CD4-positive, CD25-positive, alpha-beta regulatory T cell (primary cell): ENCODE data around the gene OR51F2. TPM values are rescaled to one million over a fixed set of nuclear protein-coding genes. Genes with fewer than 3 reads are reported as not detected.
"Not testable (repeated sequence)": the region's sequence is repeated elsewhere in the genome, so short reads cannot be mapped to it uniquely, and the experiment has no call there.

Experiments used
- ATAC-seq, 2 donors: fragments of 150-1000 bp; cut with Tn5 transposase; one replicate each; pipeline ENCODE4 v1.10.0; 2021; ENCODE audit warnings: low read depth in 2 of 2, moderate number of reproducible peaks in 2 of 2, moderate library complexity in 1 of 2
- DNase-seq, 3 donors: peaks; one replicate each; pipeline versions ENCODE4 v3.0.0 to v3.0.0-alpha.2; 2012 to 2022; ENCODE audit warnings: mixed read lengths in 1 of 3
- H3K27ac ChIP-seq: one replicate; pipeline ENCODE4 v1.7.0; 2013; ENCODE audit warnings: mild to moderate bottlenecking, low read length; ENCODE audit not compliant: insufficient read depth, poor library complexity, severe bottlenecking
- H3K27me3 ChIP-seq: one replicate; pipeline ENCODE4 v1.7.0; 2013; ENCODE audit warnings: low read length; ENCODE audit not compliant: control insufficient read depth, insufficient read depth
- H3K36me3 ChIP-seq: one replicate; pipeline ENCODE4 v1.7.0; 2013; ENCODE audit warnings: mild to moderate bottlenecking, low read length, moderate library complexity; ENCODE audit not compliant: control insufficient read depth, insufficient read depth
- H3K4me1 ChIP-seq: 2 replicates; pipeline ENCODE4 v1.7.0; 2013; ENCODE audit warnings: mild to moderate bottlenecking, low read length; ENCODE audit not compliant: insufficient read depth, control insufficient read depth, poor library complexity, severe bottlenecking
- H3K4me3 ChIP-seq: one replicate; pipeline ENCODE4 v1.7.0; 2013; ENCODE audit warnings: low read depth, mild to moderate bottlenecking, low read length, moderate library complexity
- H3K9me3 ChIP-seq, 2 experiments: 1 replicate in 1 of 2; 2 replicates in 1 of 2; pipeline ENCODE4 v1.7.0; 2013; ENCODE audit warnings: low read length in 2 of 2, mild to moderate bottlenecking in 1 of 2, moderate library complexity in 1 of 2; ENCODE audit not compliant: control insufficient read depth in 2 of 2
- H3K27ac Mint-ChIP-seq, 3 donors: one replicate each; pipeline ENCODE4 v1.8.0; 2020 to 2022; ENCODE audit warnings: mild to moderate bottlenecking in 3 of 3, mixed read lengths in 3 of 3, moderate library complexity in 2 of 3
- H3K27me3 Mint-ChIP-seq: one replicate; pipeline ENCODE4 v1.8.0; 2022; ENCODE audit warnings: mild to moderate bottlenecking, mixed read lengths
- H3K36me3 Mint-ChIP-seq: one replicate; pipeline ENCODE4 v1.8.0; 2020; ENCODE audit warnings: mixed read lengths
- H3K4me1 Mint-ChIP-seq, 4 donors: one replicate each; pipeline ENCODE4 v1.8.0; 2020 to 2022; ENCODE audit warnings: mixed read lengths in 4 of 4, mild to moderate bottlenecking in 1 of 4
- H3K4me3 Mint-ChIP-seq, 4 donors: one replicate each; pipeline ENCODE4 v1.8.0; 2020 to 2022; ENCODE audit warnings: mild to moderate bottlenecking in 4 of 4, mixed read lengths in 4 of 4, moderate library complexity in 3 of 4
- H3K9me3 Mint-ChIP-seq, 7 donors: one replicate each; pipeline ENCODE4 v1.8.0; 2020 to 2022; ENCODE audit warnings: mixed read lengths in 7 of 7, mild to moderate bottlenecking in 3 of 7, moderate library complexity in 2 of 7
- polyA plus RNA-seq, 4 donors: library from polyadenylated mRNA; unstranded; fragments of 300-500 nt; fragmentation: Illumina TruSeq; gene quantifications; one replicate each; pipeline ENCODE4 v1.2.3, GENCODE V29; 2021
- total RNA-seq: library from RNA; stranded (reverse); gene quantifications from one replicate; pipeline ENCODE4 v1.2.3, GENCODE V29; 2022

The OR51F2 gene
- total and polyA plus RNA-seq, 5 donors from 2014 or later: not detected

GRCh38 chr11:4854286-4854685, 33.2 kb downstream of the OR51F2 start:
- not testable (repeated sequence) for DNase-seq, H3K9me3 Mint-ChIP-seq, H3K27ac ChIP-seq

GRCh38 chr11:4862447-4863236, 41.5 kb downstream of the OR51F2 start:
- Histone ChIP-seq H3K4me3 (no peak overlapping the region), H3K27ac (no peak overlapping the region), H3K27me3 (no peaks in the 10 kb centered on the region), H3K9me3 (no peaks in the 10 kb centered on the region), H3K4me1 (no peaks in the 10 kb centered on the region), H3K36me3 (no peaks in the 10 kb centered on the region)
- Mint-ChIP-seq H3K36me3 (no peaks in the 10 kb centered on the region), H3K9me3 (peaks cover 0 to 4% (median 0%) of the 10 kb centered on the region in 7 donors), H3K27ac (no peak overlapping the region), H3K27me3 (peaks cover 4% of the 10 kb centered on the region), H3K4me3 (no peak overlapping the region), H3K4me1 (no peaks in the 10 kb centered on the region)
- DNase-seq (no peak), ATAC-seq (no peak)

More at GRCh38 chr11:4854286-4854685, 33.2 kb downstream of the OR51F2 start:
- H3K36me3 Mint-ChIP-seq, ATAC-seq, H3K4me1 Mint-ChIP-seq, H3K27ac Mint-ChIP-seq, H3K4me3 ChIP-seq, H3K27me3 Mint-ChIP-seq, H3K36me3 ChIP-seq, H3K9me3 ChIP-seq, H3K4me3 Mint-ChIP-seq, H3K27me3 ChIP-seq, H3K4me1 ChIP-seq: not testable (repeated sequence)

- no peaks in the 10 kb centered on the region for H3K36me3 Mint-ChIP-seq
- H3K4me1 Mint-ChIP-seq: no peaks in the 10 kb centered on the region
Measured at GRCh38 chr11:4863876-4864275, 42.8 kb downstream of the OR51F2 start.

GRCh38 chr11:4865855-4866254, 44.7 kb downstream of the OR51F2 start:
- no peak overlapping the region for H3K27ac Mint-ChIP-seq
- no peak overlapping the region for H3K27ac ChIP-seq
- no peaks in the 10 kb centered on the region for H3K36me3 ChIP-seq
- no peaks in the 10 kb centered on the region for H3K36me3 Mint-ChIP-seq
- DNase-seq: no peak
- no peak overlapping the region for H3K4me3 Mint-ChIP-seq
- peaks cover 0 to 5% (median 0%) of the 10 kb centered on the region in 7 donors for H3K9me3 Mint-ChIP-seq
- no peaks in the 10 kb centered on the region for H3K4me1 Mint-ChIP-seq
- no peak for ATAC-seq
- no peaks in the 10 kb centered on the region for H3K27me3 ChIP-seq
- H3K4me1 ChIP-seq: no peaks in the 10 kb centered on the region
- peaks cover 4% of the 10 kb centered on the region for H3K27me3 Mint-ChIP-seq
- H3K4me3 ChIP-seq: no peak overlapping the region
- no peaks in the 10 kb centered on the region for H3K9me3 ChIP-seq

More at GRCh38 chr11:4863876-4864275, 42.8 kb downstream of the OR51F2 start:
- H3K27ac ChIP-seq: no peak overlapping the region
- peaks cover 4% of the 10 kb centered on the region for H3K27me3 Mint-ChIP-seq
- DNase-seq (no peak), ATAC-seq (no peak)
- H3K4me1 ChIP-seq: no peaks in the 10 kb centered on the region
- H3K9me3 ChIP-seq: no peaks in the 10 kb centered on the region
- no peak overlapping the region for H3K4me3 Mint-ChIP-seq
- H3K9me3 Mint-ChIP-seq: peaks cover 0 to 2% (median 0%) of the 10 kb centered on the region in 7 donors
- no peaks in the 10 kb centered on the region for H3K36me3 ChIP-seq
- H3K4me3 ChIP-seq: no peak overlapping the region
- H3K27ac Mint-ChIP-seq: no peak overlapping the region
- no peaks in the 10 kb centered on the region for H3K27me3 ChIP-seq

Other genes starting within 250 kb of the OR51F2 start
- not detected for gene OR52I2, start 239.6 kb upstream of the OR51F2 start, total RNA-seq
- gene OR52I2, start 239.6 kb upstream of the OR51F2 start, polyA plus RNA-seq: not detected
- gene OR52I1, start 227.3 kb upstream of the OR51F2 start, total RNA-seq: not detected
- gene OR52I1, start 227.3 kb upstream of the OR51F2 start, polyA plus RNA-seq: not detected
- 10.1 TPM for gene TRIM68, start 213.1 kb upstream of the OR51F2 start, total RNA-seq
- 10 to 100 TPM; 17.0 to 22.3 (median 18.4) TPM for gene TRIM68, start 213.1 kb upstream of the OR51F2 start, polyA plus RNA-seq
- gene OR51D1, start 183.8 kb upstream of the OR51F2 start, total RNA-seq: not detected
- not detected for gene OR51D1, start 183.8 kb upstream of the OR51F2 start, polyA plus RNA-seq
- gene OR51E1, start 177.3 kb upstream of the OR51F2 start, total RNA-seq: not detected
- gene OR51E1, start 177.3 kb upstream of the OR51F2 start, polyA plus RNA-seq: not detected
- gene OR51E2, start 123.5 kb upstream of the OR51F2 start, total RNA-seq: not detected
- gene OR51E2, start 123.5 kb upstream of the OR51F2 start, polyA plus RNA-seq: not detected
- gene MMP26, start 116.5 kb upstream of the OR51F2 start, total RNA-seq: not detected
- gene MMP26, start 116.5 kb upstream of the OR51F2 start, polyA plus RNA-seq: not detected
- gene OR51F1, start 51.4 kb upstream of the OR51F2 start, total RNA-seq: not detected
- not detected for gene OR51F1, start 51.4 kb upstream of the OR51F2 start, polyA plus RNA-seq
- not detected for gene OR52R1, start 16.9 kb upstream of the OR51F2 start, total RNA-seq
- not detected for gene OR52R1, start 16.9 kb upstream of the OR51F2 start, polyA plus RNA-seq
- not detected for gene OR51S1, start 27.9 kb downstream of the OR51F2 start, total RNA-seq
- not detected for gene OR51S1, start 27.9 kb downstream of the OR51F2 start, polyA plus RNA-seq
- gene OR51T1, start 60.6 kb downstream of the OR51F2 start, total RNA-seq: not detected
- gene OR51T1, start 60.6 kb downstream of the OR51F2 start, polyA plus RNA-seq: not detected
- not detected for gene OR51A7, start 82.5 kb downstream of the OR51F2 start, total RNA-seq
- gene OR51A7, start 82.5 kb downstream of the OR51F2 start, polyA plus RNA-seq: not detected
- gene OR51G2, start 98.0 kb downstream of the OR51F2 start, total RNA-seq: not detected
- not detected for gene OR51G2, start 98.0 kb downstream of the OR51F2 start, polyA plus RNA-seq
- not detected for gene OR51G1, start 103.0 kb downstream of the OR51F2 start, total RNA-seq
- not detected for gene OR51G1, start 103.0 kb downstream of the OR51F2 start, polyA plus RNA-seq
- gene OR51A4, start 126.3 kb downstream of the OR51F2 start, total RNA-seq: not detected
- not detected for gene OR51A4, start 126.3 kb downstream of the OR51F2 start, polyA plus RNA-seq
- not detected for gene OR51A2, start 134.4 kb downstream of the OR51F2 start, total RNA-seq
- gene OR51A2, start 134.4 kb downstream of the OR51F2 start, polyA plus RNA-seq: not detected
- not detected for gene OR51L1, start 173.5 kb downstream of the OR51F2 start, total RNA-seq
- gene OR51L1, start 173.5 kb downstream of the OR51F2 start, polyA plus RNA-seq: not detected
- gene OR52J3, start 225.2 kb downstream of the OR51F2 start, total RNA-seq: not detected
- not detected for gene OR52J3, start 225.2 kb downstream of the OR51F2 start, polyA plus RNA-seq
- not detected for gene OR52E2, start 238.3 kb downstream of the OR51F2 start, total RNA-seq
- not detected for gene OR52E2, start 238.3 kb downstream of the OR51F2 start, polyA plus RNA-seq
- gene OR52E1, start 248.3 kb downstream of the OR51F2 start, total RNA-seq: not detected
- gene OR52E1, start 248.3 kb downstream of the OR51F2 start, polyA plus RNA-seq: not detected